ENCODE data around the gene AKIRIN2. TPM values are rescaled to one million over a fixed set of nuclear protein-coding genes. Genes with fewer than 3 reads are reported as not detected.
A peak's percentile ranks its signal among the peaks of the same experiment; 100 is the strongest.

Gene AKIRIN2
- total and polyA plus RNA-seq, 2 of the 13 experiments (the other 11 are each of a cell fraction or from before 2014, with no cell fraction given): 15.6 to 23.4 TPM

DNA sequence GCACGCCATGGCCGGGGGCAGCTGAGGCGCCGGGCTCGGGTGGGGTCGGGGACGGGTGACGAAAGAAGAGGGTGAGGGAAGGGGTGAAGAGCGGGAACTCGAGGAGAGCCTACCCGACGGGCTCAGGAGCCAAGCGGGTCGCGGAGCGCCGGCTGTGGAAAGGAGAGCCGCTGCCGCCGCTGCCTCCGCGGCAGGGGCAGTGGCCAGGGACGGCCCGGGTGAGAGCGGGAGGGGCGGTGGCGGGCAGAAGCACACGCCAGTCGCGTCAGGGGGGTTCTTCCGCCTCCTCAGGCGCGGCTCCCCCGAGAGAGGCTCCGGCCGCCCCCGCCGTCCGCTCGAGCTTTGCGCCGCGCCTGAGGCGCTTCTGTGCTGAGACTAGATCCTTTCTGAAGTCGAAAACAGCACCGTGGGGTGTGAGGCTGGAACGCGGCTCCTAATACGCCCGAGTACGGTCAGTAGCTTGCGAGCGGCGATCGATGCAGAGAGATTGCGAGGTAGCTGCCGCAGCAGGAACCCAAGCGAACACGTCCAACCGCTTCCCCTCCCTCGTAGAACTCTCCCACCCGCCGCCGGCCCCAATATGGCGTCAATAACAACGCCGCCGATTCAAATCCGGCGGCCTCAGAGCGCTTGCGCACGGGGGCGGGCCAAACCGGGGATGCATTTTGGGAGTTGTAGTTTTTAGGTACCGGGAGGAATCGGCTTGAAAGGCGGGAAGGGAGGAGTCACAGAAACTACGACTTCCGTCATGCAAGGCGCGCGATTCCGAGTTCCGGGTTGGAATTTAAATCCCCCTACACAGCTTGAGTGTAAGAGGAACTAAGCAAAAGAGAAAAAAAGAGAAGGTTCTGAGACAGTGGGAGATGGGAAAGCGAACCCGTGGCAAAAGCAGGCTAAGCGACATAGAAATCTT lies at the start of gene AKIRIN2 (continued):
- TF ChIP-seq PHF8 (CRISPR knock-in tag; IDR thresholded peaks at IDR 0.05): peak; percentile 68
- TF ChIP-seq, protein P1, sequence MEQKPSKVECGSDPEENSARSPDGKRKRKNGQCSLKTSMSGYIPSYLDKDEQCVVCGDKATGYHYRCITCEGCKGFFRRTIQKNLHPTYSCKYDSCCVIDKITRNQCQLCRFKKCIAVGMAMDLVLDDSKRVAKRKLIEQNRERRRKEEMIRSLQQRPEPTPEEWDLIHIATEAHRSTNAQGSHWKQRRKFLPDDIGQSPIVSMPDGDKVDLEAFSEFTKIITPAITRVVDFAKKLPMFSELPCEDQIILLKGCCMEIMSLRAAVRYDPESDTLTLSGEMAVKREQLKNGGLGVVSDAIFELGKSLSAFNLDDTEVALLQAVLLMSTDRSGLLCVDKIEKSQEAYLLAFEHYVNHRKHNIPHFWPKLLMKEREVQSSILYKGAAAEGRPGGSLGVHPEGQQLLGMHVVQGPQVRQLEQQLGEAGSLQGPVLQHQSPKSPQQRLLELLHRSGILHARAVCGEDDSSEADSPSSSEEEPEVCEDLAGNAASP (CRISPR knock-in tag; IDR thresholded peaks at IDR 0.05; ENCODE audit: borderline replicate concordance): 0 out of 2 replicates have a peak, but pooled peaks have one; percentile 15
- TF ChIP-seq ONECUT2 (CRISPR knock-in tag; IDR thresholded peaks at IDR 0.05): peak; percentile 81; the same call in 1 of the 2 replicates
- TF ChIP-seq SP2 (CRISPR knock-in tag; IDR thresholded peaks at IDR 0.05): peak; percentile 79
- TF ChIP-seq CREB1 (IDR thresholded peaks at IDR 0.05): peak; percentile 71
- peak; percentile 90 for TF ChIP-seq CREB1 (CRISPR knock-in tag; IDR thresholded peaks at IDR 0.05)
- TF ChIP-seq, protein P2, sequence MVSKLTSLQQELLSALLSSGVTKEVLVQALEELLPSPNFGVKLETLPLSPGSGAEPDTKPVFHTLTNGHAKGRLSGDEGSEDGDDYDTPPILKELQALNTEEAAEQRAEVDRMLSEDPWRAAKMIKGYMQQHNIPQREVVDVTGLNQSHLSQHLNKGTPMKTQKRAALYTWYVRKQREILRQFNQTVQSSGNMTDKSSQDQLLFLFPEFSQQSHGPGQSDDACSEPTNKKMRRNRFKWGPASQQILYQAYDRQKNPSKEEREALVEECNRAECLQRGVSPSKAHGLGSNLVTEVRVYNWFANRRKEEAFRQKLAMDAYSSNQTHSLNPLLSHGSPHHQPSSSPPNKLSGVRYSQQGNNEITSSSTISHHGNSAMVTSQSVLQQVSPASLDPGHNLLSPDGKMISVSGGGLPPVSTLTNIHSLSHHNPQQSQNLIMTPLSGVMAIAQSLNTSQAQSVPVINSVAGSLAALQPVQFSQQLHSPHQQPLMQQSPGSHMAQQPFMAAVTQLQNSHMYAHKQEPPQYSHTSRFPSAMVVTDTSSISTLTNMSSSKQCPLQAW (CRISPR knock-in tag; IDR thresholded peaks at IDR 0.05): peak; percentile 62; the same call in 1 of the 2 replicates
- peak; percentile 78; the same call in 1 of the 2 replicates for TF ChIP-seq FOXC1 (CRISPR knock-in tag; IDR thresholded peaks at IDR 0.05; ENCODE audit: borderline replicate concordance)
- TF ChIP-seq YEATS4 (CRISPR knock-in tag; IDR thresholded peaks at IDR 0.05; ENCODE audit: borderline replicate concordance): peak; percentile 57; the same call in 1 of the 2 replicates
- TF ChIP-seq JUND (CRISPR knock-in tag; IDR thresholded peaks at IDR 0.05): no peak
- TF ChIP-seq THAP11 (CRISPR knock-in tag; IDR thresholded peaks at IDR 0.05): peak; percentile 98
- TF ChIP-seq RXRA (CRISPR knock-in tag; IDR thresholded peaks at IDR 0.05): peak; percentile 37; the same call in 1 of the 2 replicates
- TF ChIP-seq TERF1 (CRISPR knock-in tag; IDR thresholded peaks at IDR 0.05): no peak
- peak; percentile 10; the same call in 1 of the 2 replicates for TF ChIP-seq ZBTB49 (CRISPR knock-in tag; IDR thresholded peaks at IDR 0.05; ENCODE audit: borderline replicate concordance)
- TF ChIP-seq, protein P3, sequence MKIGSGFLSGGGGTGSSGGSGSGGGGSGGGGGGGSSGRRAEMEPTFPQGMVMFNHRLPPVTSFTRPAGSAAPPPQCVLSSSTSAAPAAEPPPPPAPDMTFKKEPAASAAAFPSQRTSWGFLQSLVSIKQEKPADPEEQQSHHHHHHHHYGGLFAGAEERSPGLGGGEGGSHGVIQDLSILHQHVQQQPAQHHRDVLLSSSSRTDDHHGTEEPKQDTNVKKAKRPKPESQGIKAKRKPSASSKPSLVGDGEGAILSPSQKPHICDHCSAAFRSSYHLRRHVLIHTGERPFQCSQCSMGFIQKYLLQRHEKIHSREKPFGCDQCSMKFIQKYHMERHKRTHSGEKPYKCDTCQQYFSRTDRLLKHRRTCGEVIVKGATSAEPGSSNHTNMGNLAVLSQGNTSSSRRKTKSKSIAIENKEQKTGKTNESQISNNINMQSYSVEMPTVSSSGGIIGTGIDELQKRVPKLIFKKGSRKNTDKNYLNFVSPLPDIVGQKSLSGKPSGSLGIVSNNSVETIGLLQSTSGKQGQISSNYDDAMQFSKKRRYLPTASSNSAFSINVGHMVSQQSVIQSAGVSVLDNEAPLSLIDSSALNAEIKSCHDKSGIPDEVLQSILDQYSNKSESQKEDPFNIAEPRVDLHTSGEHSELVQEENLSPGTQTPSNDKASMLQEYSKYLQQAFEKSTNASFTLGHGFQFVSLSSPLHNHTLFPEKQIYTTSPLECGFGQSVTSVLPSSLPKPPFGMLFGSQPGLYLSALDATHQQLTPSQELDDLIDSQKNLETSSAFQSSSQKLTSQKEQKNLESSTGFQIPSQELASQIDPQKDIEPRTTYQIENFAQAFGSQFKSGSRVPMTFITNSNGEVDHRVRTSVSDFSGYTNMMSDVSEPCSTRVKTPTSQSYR (CRISPR knock-in tag; IDR thresholded peaks at IDR 0.05; ENCODE audit: borderline replicate concordance): no peak
- TF ChIP-seq SOX6 (IDR thresholded peaks at IDR 0.05): no peak
- peak; percentile 71 for TF ChIP-seq SOX6 (CRISPR knock-in tag; IDR thresholded peaks at IDR 0.05)
- TF ChIP-seq KDM4B (CRISPR knock-in tag; IDR thresholded peaks at IDR 0.05): peak; percentile 77
- TF ChIP-seq SRF (IDR thresholded peaks at IDR 0.05; ENCODE audit: low read depth, low read length): peak; percentile 42; the same call in 1 of the 2 replicates
- no peak; the same call in 1 of the 2 replicates for TF ChIP-seq ZNF446 (CRISPR knock-in tag; IDR thresholded peaks at IDR 0.05)
